Mucosa of rectum (tissue), 2 donors: Measurements from ENCODE around the gene FOXP2.

Experiments used
- H3K27ac ChIP-seq, 2 donors: one replicate each; pipeline ENCODE4 v1.7.0; 2013; ENCODE audit warnings: inconsistent platforms in 2 of 2, low read depth in 2 of 2, low read length in 2 of 2
- H3K27me3 ChIP-seq, 2 donors: one replicate each; pipeline ENCODE4 v1.7.0; 2013; ENCODE audit warnings: low read length in 2 of 2; ENCODE audit not compliant: control insufficient read depth in 2 of 2, insufficient read depth in 2 of 2
- H3K36me3 ChIP-seq, 2 donors: one replicate each; pipeline ENCODE4 v1.7.0; 2013; ENCODE audit warnings: low read length in 2 of 2; ENCODE audit not compliant: control insufficient read depth in 2 of 2, insufficient read depth in 2 of 2
- H3K4me1 ChIP-seq, 2 donors: one replicate each; pipeline ENCODE4 v1.7.0; 2013; ENCODE audit warnings: low read length in 2 of 2, mild to moderate bottlenecking in 1 of 2; ENCODE audit not compliant: control insufficient read depth in 2 of 2, insufficient read depth in 2 of 2
- H3K4me3 ChIP-seq, 2 donors: one replicate each; pipeline ENCODE4 v1.7.0; 2013; ENCODE audit warnings: low read length in 2 of 2
- H3K9ac ChIP-seq, 2 donors: one replicate each; pipeline ENCODE4 v1.7.0; 2013; ENCODE audit warnings: low read length in 2 of 2, low read depth in 1 of 2, mild to moderate bottlenecking in 1 of 2
- H3K9me3 ChIP-seq, 2 donors: one replicate each; pipeline ENCODE4 v1.7.0; 2013; ENCODE audit warnings: low read length in 2 of 2; ENCODE audit not compliant: control insufficient read depth in 2 of 2
- donor health status: healthy.
- donor health status: Normal muscosa, but diverticular disease.

The FOXP2 gene

GRCh38 chr7:114444196-114444595, 29.6 kb downstream of the FOXP2 start:
- no peaks in the 10 kb centered on the region for H3K36me3 ChIP-seq
- H3K27me3 ChIP-seq = no peaks in the 10 kb centered on the region
- no peak overlapping the region for H3K9ac ChIP-seq
- H3K27ac ChIP-seq = no peak overlapping the region
- no peaks in the 10 kb centered on the region for H3K4me1 ChIP-seq
- no peak overlapping the region for H3K4me3 ChIP-seq
- no peaks in the 10 kb centered on the region for H3K9me3 ChIP-seq

- H3K4me3 ChIP-seq = no peak overlapping the region
- no peaks in the 10 kb centered on the region for H3K36me3 ChIP-seq
- no peaks in the 10 kb centered on the region for H3K27me3 ChIP-seq
Measured at GRCh38 chr7:114450431-114450830, 35.8 kb downstream of the FOXP2 start.

GRCh38 chr7:114459574-114459973, 45.0 kb downstream of the FOXP2 start:
- Histone ChIP-seq H3K9me3 (no peaks in the 10 kb centered on the region), H3K4me1 (no peaks in the 10 kb centered on the region), H3K27me3 (no peaks in the 10 kb centered on the region), H3K9ac (no peak overlapping the region), H3K27ac (no peak overlapping the region), H3K4me3 (no peak overlapping the region), H3K36me3 (no peaks in the 10 kb centered on the region)

More at GRCh38 chr7:114450431-114450830, 35.8 kb downstream of the FOXP2 start:
- Histone ChIP-seq H3K4me1 (no peaks in the 10 kb centered on the region), H3K27ac (no peak overlapping the region), H3K9ac (no peak overlapping the region), H3K9me3 (no peaks in the 10 kb centered on the region)

GRCh38 chr7:114460021-114460420, 45.4 kb downstream of the FOXP2 start:
- Histone ChIP-seq H3K27ac (no peak overlapping the region), H3K4me3 (no peak overlapping the region), H3K27me3 (no peaks in the 10 kb centered on the region)

GRCh38 chr7:114466917-114467316, 52.3 kb downstream of the FOXP2 start:
- Histone ChIP-seq H3K27ac (no peak overlapping the region), H3K27me3 (no peaks in the 10 kb centered on the region), H3K36me3 (no peaks in the 10 kb centered on the region), H3K4me3 (no peak overlapping the region), H3K9me3 (no peaks in the 10 kb centered on the region), H3K9ac (no peak overlapping the region), H3K4me1 (no peaks in the 10 kb centered on the region)

More at GRCh38 chr7:114460021-114460420, 45.4 kb downstream of the FOXP2 start:
- H3K4me1 ChIP-seq = no peaks in the 10 kb centered on the region
- no peak overlapping the region for H3K9ac ChIP-seq
- no peaks in the 10 kb centered on the region for H3K36me3 ChIP-seq
- H3K9me3 ChIP-seq = no peaks in the 10 kb centered on the region

GRCh38 chr7:114468844-114469243, 54.2 kb downstream of the FOXP2 start:
- Histone ChIP-seq H3K9ac (no peak overlapping the region), H3K27me3 (no peaks in the 10 kb centered on the region), H3K36me3 (no peaks in the 10 kb centered on the region), H3K27ac (no peak overlapping the region), H3K4me1 (no peaks in the 10 kb centered on the region), H3K4me3 (no peak overlapping the region), H3K9me3 (no peaks in the 10 kb centered on the region)

GRCh38 chr7:114472896-114473512, 58.4 kb downstream of the FOXP2 start:
- no peaks in the 10 kb centered on the region for H3K36me3 ChIP-seq
- H3K4me3 ChIP-seq = no peak overlapping the region
- no peaks in the 10 kb centered on the region for H3K4me1 ChIP-seq
- no peak overlapping the region for H3K9ac ChIP-seq
- H3K9me3 ChIP-seq = no peaks in the 10 kb centered on the region
- H3K27me3 ChIP-seq = no peaks in the 10 kb centered on the region
- H3K27ac ChIP-seq = no peak overlapping the region

GRCh38 chr7:114478384-114478783, 63.8 kb downstream of the FOXP2 start:
- Histone ChIP-seq H3K4me3 (no peak overlapping the region), H3K4me1 (no peaks in the 10 kb centered on the region), H3K27me3 (no peaks in the 10 kb centered on the region), H3K27ac (no peak overlapping the region), H3K9me3 (no peaks in the 10 kb centered on the region), H3K36me3 (no peaks in the 10 kb centered on the region), H3K9ac (no peak overlapping the region)

GRCh38 chr7:114481999-114482398, 67.4 kb downstream of the FOXP2 start:
- Histone ChIP-seq H3K36me3 (no peaks in the 10 kb centered on the region), H3K9ac (no peak overlapping the region), H3K27ac (no peak overlapping the region), H3K9me3 (peaks cover 0 to 4% of the 10 kb centered on the region in 2 donors), H3K4me3 (no peak overlapping the region), H3K27me3 (no peaks in the 10 kb centered on the region), H3K4me1 (no peaks in the 10 kb centered on the region)

- Histone ChIP-seq H3K9me3 (peaks cover 0 to 4% of the 10 kb centered on the region in 2 donors), H3K27ac (no peak overlapping the region), H3K4me1 (no peaks in the 10 kb centered on the region), H3K36me3 (no peaks in the 10 kb centered on the region), H3K4me3 (no peak overlapping the region), H3K9ac (no peak overlapping the region), H3K27me3 (no peaks in the 10 kb centered on the region)
Measured at GRCh38 chr7:114484226-114484625, 69.6 kb downstream of the FOXP2 start.

- Histone ChIP-seq H3K9ac (no peak overlapping the region), H3K27me3 (no peaks in the 10 kb centered on the region), H3K9me3 (peaks cover 0 to 4% of the 10 kb centered on the region in 2 donors), H3K4me1 (no peaks in the 10 kb centered on the region), H3K4me3 (no peak overlapping the region), H3K36me3 (no peaks in the 10 kb centered on the region), H3K27ac (no peak overlapping the region)
Measured at GRCh38 chr7:114487174-114487573, 72.6 kb downstream of the FOXP2 start.
